HFF-Myc (cell line): ENCODE results near the gene ACVRL1.

Experiments used
- DNase-seq: peaks from one replicate; pipeline ENCODE4 v3.0.0-alpha.2; 2011; ENCODE audit warnings: low read depth; ENCODE audit errors: extremely low read depth
- H3K4me3 ChIP-seq: replicated peaks from 2 replicates; pipeline ENCODE4 v1.5.1; 2011; ENCODE audit warnings: low read depth, mild to moderate bottlenecking, control low read depth, low read length
- CTCF ChIP-seq: IDR thresholded peaks from 2 replicates; pipeline ENCODE4 v1.5.1; 2012; ENCODE audit warnings: mild to moderate bottlenecking, low read depth, low read length, control low read depth; ENCODE audit errors: missing control alignments

ACVRL1 gene

GRCh38 chr12:51890133-51890464 is 17.2 kb upstream of the ACVRL1 start:
- TF ChIP-seq CTCF, result no peak
- no peak overlapping the region for H3K4me3 ChIP-seq
- DNase-seq, result no peak

DNA sequence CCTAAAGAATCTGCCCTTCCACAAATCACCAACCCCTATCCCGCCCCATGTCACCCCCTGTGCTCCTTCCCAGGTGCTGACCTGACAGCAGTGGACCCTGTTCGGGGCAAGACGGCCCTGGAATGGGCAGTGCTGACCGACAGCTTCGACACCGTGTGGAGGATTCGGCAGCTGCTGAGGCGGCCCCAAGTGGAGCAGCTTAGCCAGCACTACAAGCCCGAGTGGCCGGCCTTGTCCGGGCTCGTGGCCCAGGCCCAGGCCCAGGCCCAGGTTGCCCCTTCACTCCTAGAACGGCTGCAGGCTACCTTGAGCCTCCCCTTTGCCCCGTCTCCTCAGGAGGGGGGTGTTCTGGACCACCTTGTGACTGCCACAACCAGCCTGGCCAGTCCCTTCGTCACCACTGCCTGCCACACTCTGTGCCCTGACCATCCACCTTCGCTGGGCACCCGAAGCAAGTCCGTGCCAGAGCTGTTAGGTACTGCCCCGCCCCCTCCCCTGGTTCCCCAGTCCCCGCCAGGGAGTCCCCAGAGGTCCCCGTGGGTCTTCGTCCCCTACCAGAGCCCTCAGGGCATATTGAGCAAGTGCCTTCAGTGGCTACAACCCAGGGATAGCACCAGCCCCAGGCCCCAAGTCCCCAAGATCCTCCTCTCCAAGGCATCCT is 16.7 kb upstream of the ACVRL1 start:
- DNase-seq, result no peak
- H3K4me3 ChIP-seq, result no peak overlapping the region
- no peak for TF ChIP-seq CTCF

DNA sequence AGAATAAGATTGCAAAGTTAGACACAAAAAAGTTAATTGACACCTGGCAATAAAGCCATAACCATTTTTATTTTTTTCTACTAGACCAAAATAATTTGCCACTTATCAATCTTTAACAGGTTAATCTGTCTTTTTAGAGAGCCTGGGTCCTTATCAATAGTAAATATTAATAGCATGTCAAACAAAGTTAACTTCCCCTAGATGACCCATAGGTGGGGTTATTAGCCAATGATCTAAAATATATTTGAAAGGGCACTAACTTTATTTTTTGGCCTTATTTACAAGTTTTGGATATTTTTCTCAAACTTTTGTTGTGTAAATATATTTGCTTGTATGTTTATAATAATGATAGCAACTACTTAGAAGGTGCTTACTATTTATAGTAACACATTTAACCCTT is 15.5 kb upstream of the ACVRL1 start:
- H3K4me3 ChIP-seq, result no peak overlapping the region
- TF ChIP-seq CTCF, result peak; percentile 16
- no peak for DNase-seq

DNA sequence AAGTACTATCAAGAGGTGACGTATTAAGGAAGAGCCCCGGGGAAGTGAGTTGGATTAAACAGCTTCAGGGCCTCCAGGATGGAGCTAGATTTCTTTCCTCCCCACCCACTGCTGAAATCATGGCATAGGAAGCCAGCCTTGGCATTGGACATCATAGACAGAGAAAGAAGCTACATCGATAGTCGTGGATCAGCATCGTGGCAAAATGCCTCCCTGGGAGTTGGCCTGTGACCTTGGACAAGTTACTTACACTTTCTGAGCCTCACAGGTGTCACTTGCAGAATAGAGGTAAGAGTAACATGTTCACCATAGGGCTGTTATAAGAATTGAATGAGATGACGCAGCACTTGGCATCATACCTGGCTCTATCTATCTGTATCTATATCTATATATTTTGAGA is 13.5 kb upstream of the ACVRL1 start:
- H3K4me3 ChIP-seq, result no peak overlapping the region
- no peak for TF ChIP-seq CTCF
- no peak for DNase-seq

- no peak for DNase-seq
- TF ChIP-seq CTCF, result no peak
- no peak overlapping the region for H3K4me3 ChIP-seq
Measured at GRCh38 chr12:51895378-51896135, 11.7 kb upstream of the ACVRL1 start.

DNA sequence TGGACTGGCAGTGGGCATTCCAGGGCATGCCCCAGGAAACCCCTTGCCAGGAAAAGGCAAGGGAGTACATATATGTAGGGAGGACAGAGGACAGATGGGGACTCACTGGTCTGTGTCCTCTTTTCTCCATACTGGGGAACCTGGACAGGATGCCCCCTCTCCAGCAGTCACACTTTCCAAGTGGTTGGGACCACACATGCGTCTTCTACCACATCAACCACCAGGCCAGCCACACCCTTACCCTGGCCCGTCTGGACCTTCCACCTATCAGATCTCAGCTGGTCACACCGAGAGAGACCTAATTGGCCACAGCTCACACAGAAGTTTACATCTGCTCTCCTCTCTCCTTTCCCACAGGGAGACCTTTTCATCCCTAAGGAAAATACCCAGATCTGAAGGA is 11.1 kb upstream of the ACVRL1 start:
- no peak overlapping the region for H3K4me3 ChIP-seq
- no peak for TF ChIP-seq CTCF
- no peak for DNase-seq

- no peak for TF ChIP-seq CTCF
- no peak for DNase-seq
- H3K4me3 ChIP-seq, result no peak overlapping the region
Measured at GRCh38 chr12:51897181-51897580, 10.1 kb upstream of the ACVRL1 start.
